ENCODE data around the gene GABBR2.
"Not testable (repeated sequence)": the region's sequence is repeated elsewhere in the genome, so short reads cannot be mapped to it uniquely, and the experiment has no call there.

Gene GABBR2

GRCh38 chr9:98468567-98469239, 240.0 kb downstream of the GABBR2 start:
- DNase-seq (ENCODE audit: low read depth) = no peak
- no peak for TF ChIP-seq CTCF (IDR thresholded peaks at IDR 0.05; ENCODE audit: low read depth, low read length, missing control alignments)
- no peak overlapping the region for H3K4me3 ChIP-seq (ENCODE audit: low read depth, low read length)

- DNase-seq (ENCODE audit: low read depth) = no peak
- no peak for TF ChIP-seq CTCF (IDR thresholded peaks at IDR 0.05; ENCODE audit: low read depth, low read length, missing control alignments)
- H3K4me3 ChIP-seq (ENCODE audit: low read depth, low read length) = no peak overlapping the region
Observed at GRCh38 chr9:98465799-98466198, 242.9 kb downstream of the GABBR2 start.

DNA sequence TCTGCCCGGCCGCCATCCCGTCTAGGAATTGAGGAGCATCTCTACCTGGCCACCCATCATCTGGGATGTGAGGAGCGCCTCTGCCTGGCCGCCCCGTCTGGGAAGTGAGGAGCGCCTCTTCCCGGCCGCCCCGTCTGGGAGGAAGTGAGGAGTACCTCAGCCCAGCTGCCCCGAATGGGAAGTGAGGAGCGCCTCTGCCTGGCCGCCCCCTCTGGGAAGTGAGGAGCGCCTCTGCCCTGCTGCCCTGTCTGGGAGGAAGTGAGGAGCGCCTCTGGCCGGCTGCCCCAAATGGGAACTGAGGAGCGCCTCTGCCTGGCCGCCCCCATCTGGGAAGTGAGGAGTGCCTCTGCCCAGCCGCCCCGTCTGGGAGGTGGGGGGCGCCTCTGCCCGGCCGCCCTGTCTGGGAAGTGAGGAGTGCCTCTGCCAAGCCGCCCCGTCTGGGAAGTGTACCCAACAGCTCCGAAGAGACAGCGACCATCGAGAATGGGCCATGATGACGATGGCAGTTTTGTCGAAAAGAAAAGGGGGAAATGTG, 244.5 kb downstream of the GABBR2 start:
- DNase-seq (ENCODE audit: low read depth); H3K4me3 ChIP-seq (ENCODE audit: low read depth, low read length): not testable (repeated sequence)

GRCh38 chr9:98462310-98462709, 246.4 kb downstream of the GABBR2 start:
- no peak overlapping the region for H3K4me3 ChIP-seq (ENCODE audit: low read depth, low read length)
- no peak for TF ChIP-seq CTCF (IDR thresholded peaks at IDR 0.05; ENCODE audit: low read depth, low read length, missing control alignments)
- no peak for DNase-seq (ENCODE audit: low read depth)

DNA sequence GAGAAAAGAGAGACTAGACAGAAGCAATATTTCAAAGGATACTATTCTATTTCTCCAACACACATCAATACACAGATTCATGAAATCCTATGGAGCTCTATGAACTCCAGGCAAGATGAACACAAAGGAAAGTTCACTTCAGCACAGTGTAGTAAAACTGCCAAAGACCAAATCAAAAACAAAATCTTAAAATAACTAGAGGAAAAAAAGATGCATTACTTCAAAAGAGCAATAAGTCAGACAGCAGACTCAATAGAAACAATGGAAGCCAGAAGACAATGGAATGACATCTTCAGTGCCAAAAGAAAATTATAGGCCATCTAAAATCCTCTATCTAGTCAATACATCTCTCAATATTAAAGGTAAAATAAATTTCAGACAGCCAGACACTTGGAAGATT, 248.0 kb downstream of the GABBR2 start:
- no peak for TF ChIP-seq CTCF (IDR thresholded peaks at IDR 0.05; ENCODE audit: low read depth, low read length, missing control alignments)
- no peak for DNase-seq (ENCODE audit: low read depth)
- H3K4me3 ChIP-seq (ENCODE audit: low read depth, low read length) = no peak overlapping the region

GRCh38 chr9:98457726-98458370, 250.9 kb downstream of the GABBR2 start:
- DNase-seq (ENCODE audit: low read depth) = no peak
- H3K4me3 ChIP-seq (ENCODE audit: low read depth, low read length) = no peak overlapping the region
- no peak for TF ChIP-seq CTCF (IDR thresholded peaks at IDR 0.05; ENCODE audit: low read depth, low read length, missing control alignments)

DNA sequence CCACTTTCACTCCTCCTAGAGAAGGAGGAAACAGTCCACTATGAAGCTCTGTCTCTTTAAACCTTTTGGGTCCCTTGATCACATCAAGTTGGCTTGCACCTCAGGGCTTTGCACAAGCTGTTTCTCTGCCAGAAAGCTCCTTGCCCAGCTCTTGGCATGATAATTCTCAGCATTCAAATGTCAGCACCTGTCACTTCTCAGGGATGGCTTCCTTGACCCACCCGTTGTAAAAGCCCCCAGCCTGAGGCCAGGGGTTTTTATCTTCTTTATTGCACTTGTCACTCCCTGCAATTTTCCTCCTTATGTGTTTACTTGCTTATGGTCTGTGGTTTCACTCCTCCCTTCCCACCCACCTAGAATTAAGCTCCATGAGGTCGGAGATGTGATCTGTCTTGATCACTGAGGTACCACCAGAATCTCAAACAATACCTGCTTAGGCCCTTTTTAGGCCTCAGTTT, 252.6 kb downstream of the GABBR2 start:
- no peak for DNase-seq (ENCODE audit: low read depth)
- no peak for TF ChIP-seq CTCF (IDR thresholded peaks at IDR 0.05; ENCODE audit: low read depth, low read length, missing control alignments)
- no peak overlapping the region for H3K4me3 ChIP-seq (ENCODE audit: low read depth, low read length)
